Tibial nerve (tissue), 4 donors: Measurements from ENCODE around the gene AMBRA1. TPM values are rescaled to one million over a fixed set of nuclear protein-coding genes. Genes with fewer than 3 reads are reported as not detected.
A peak's percentile ranks its signal among the peaks of the same experiment; 100 is the strongest.

Experiments
- DNase-seq, 2 donors: peaks; one replicate each; pipeline ENCODE4 v3.0.0-alpha.2; 2019; ENCODE audit warnings: low spot score in 2 of 2
- H3K27ac ChIP-seq, 4 donors: fragments of 200-600 bp; sonication (generic) in 3 of 4; one replicate each; pipeline ENCODE4 v1.5.1; 2017 to 2019; ENCODE audit warnings: mild to moderate bottlenecking in 1 of 4
- H3K27me3 ChIP-seq, 2 donors: fragments of 200-600 bp; sonication (generic) in 1 of 2; one replicate each; pipeline versions ENCODE4 v1.5.1 to v1.6.0; 2017 to 2019
- H3K36me3 ChIP-seq, 3 donors: fragments of 200-600 bp; sonication (generic); one replicate each; pipeline ENCODE4 v1.5.1; 2018 to 2019
- H3K4me1 ChIP-seq, 4 donors: fragments of 200-600 bp; sonication (generic) in 3 of 4; one replicate each; pipeline ENCODE4 v1.5.1; 2017 to 2019
- H3K4me3 ChIP-seq, 4 donors: fragments of 200-600 bp; sonication (generic) in 3 of 4; one replicate each; pipeline ENCODE4 v1.5.1; 2017 to 2019; ENCODE audit warnings: mild to moderate bottlenecking in 1 of 4, moderate library complexity in 1 of 4
- H3K9me3 ChIP-seq, 4 donors: fragments of 200-600 bp; sonication (generic) in 3 of 4; one replicate each; pipeline ENCODE4 v1.5.1; 2017 to 2019
- EP300 ChIP-seq, 2 donors: sonication (generic); formaldehyde crosslinking; IDR thresholded peaks; one replicate each; pipeline ENCODE4 v1.6.1; 2017; ENCODE audit warnings: antibody characterized with exemption in 2 of 2, mild to moderate bottlenecking in 1 of 2
- POLR2A ChIP-seq, 2 donors: fragments of 450-650 bp; IDR thresholded peaks; one replicate each; pipeline ENCODE4 v1.6.1; 2017; ENCODE audit warnings: antibody characterized with exemption in 2 of 2, mild to moderate bottlenecking in 2 of 2, moderate library complexity in 2 of 2
- WGBS, 2 donors: methylation state at CpG; one replicate each; pipeline ENCODE4 v1.1.5; 2018; 5-methylcytosine and 5-hydroxymethylcytosine counted together
- total RNA-seq, 4 donors: library from RNA; depleted of rRNA; stranded (reverse); fragments of >200 nt; gene quantifications; one replicate each; pipeline ENCODE4 v1.1.0, GENCODE V29; 2016
- TF ChIP-seq, protein P1 (sequence below), 5 experiments: fragments of 200-600 bp in 3 of 5; fragments of 450-650 bp in 2 of 5; sonication (generic) in 3 of 5; IDR thresholded peaks; one replicate each; pipeline ENCODE4 v1.5.1; 2016 to 2019; ENCODE audit warnings: antibody characterized with exemption in 5 of 5, mild to moderate bottlenecking in 3 of 5, moderate library complexity in 2 of 5

Gene AMBRA1
- total RNA-seq, 4 donors from 2014 or later: 31.0 to 43.7 (median 35.8) TPM

- peaks cover 0 to 85% (median 0%) of the 10 kb centered on the region in 3 donors for H3K36me3 ChIP-seq
- H3K4me1 ChIP-seq: peaks cover 0 to 26% (median 2%) of the 10 kb centered on the region in 4 donors
- H3K27me3 ChIP-seq: no peaks in the 10 kb centered on the region
Observed at GRCh38 chr11:46625406-46625805, 31.6 kb upstream of the AMBRA1 start.

GRCh38 chr11:46618837-46619236 is 25.0 kb upstream of the AMBRA1 start:
- Histone ChIP-seq H3K4me1 (peaks cover 0 to 60% (median 18%) of the 10 kb centered on the region in 4 donors), H3K27me3 (no peaks in the 10 kb centered on the region), H3K27ac (peak overlapping the region in 1 of 4 donors; percentile 97), H3K36me3 (peaks cover 0 to 42% (median 0%) of the 10 kb centered on the region in 3 donors), H3K9me3 (no peaks in the 10 kb centered on the region), H3K4me3 (peak overlapping the region; percentile 83 to 98 (median 92))
- 68 to 72% methylated on average over 6 of the region's 6 CpGs for WGBS, 2 donors
- DNase-seq: no peak
- TF ChIP-seq POLR2A (IDR thresholded peaks at IDR 0.05) (no peak), EP300 (IDR thresholded peaks at IDR 0.05) (no peak)
- TF ChIP-seq, protein P1, sequence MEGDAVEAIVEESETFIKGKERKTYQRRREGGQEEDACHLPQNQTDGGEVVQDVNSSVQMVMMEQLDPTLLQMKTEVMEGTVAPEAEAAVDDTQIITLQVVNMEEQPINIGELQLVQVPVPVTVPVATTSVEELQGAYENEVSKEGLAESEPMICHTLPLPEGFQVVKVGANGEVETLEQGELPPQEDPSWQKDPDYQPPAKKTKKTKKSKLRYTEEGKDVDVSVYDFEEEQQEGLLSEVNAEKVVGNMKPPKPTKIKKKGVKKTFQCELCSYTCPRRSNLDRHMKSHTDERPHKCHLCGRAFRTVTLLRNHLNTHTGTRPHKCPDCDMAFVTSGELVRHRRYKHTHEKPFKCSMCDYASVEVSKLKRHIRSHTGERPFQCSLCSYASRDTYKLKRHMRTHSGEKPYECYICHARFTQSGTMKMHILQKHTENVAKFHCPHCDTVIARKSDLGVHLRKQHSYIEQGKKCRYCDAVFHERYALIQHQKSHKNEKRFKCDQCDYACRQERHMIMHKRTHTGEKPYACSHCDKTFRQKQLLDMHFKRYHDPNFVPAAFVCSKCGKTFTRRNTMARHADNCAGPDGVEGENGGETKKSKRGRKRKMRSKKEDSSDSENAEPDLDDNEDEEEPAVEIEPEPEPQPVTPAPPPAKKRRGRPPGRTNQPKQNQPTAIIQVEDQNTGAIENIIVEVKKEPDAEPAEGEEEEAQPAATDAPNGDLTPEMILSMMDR (IDR thresholded peaks at IDR 0.05): no peak

More at GRCh38 chr11:46625406-46625805, 31.6 kb upstream of the AMBRA1 start:
- WGBS, 2 donors: 91% methylated on average over 3 of the region's 3 CpGs
- TF ChIP-seq, protein P1 (IDR thresholded peaks at IDR 0.05): no peak
- TF ChIP-seq POLR2A (IDR thresholded peaks at IDR 0.05) (no peak), EP300 (IDR thresholded peaks at IDR 0.05) (no peak)
- no peaks in the 10 kb centered on the region for H3K9me3 ChIP-seq
- no peak for DNase-seq
- H3K27ac ChIP-seq: no peak overlapping the region
- no peak overlapping the region for H3K4me3 ChIP-seq

GRCh38 chr11:46617972-46618314 is 24.1 kb upstream of the AMBRA1 start:
- Histone ChIP-seq H3K27me3 (no peaks in the 10 kb centered on the region), H3K9me3 (no peaks in the 10 kb centered on the region), H3K4me3 (peak overlapping the region; percentile 83 to 98 (median 92)), H3K4me1 (peaks cover 0 to 60% (median 18%) of the 10 kb centered on the region in 4 donors), H3K27ac (peak overlapping the region; percentile 92 to 99 (median 96)), H3K36me3 (peaks cover 0 to 35% (median 0%) of the 10 kb centered on the region in 3 donors)
- no peak for TF ChIP-seq EP300 (IDR thresholded peaks at IDR 0.05)
- TF ChIP-seq, protein P1 (IDR thresholded peaks at IDR 0.05): no peak
- no peak for TF ChIP-seq POLR2A (IDR thresholded peaks at IDR 0.05)
- 3 to 4% methylated on average over 8 to 9 of the region's 9 CpGs for WGBS, 2 donors
- DNase-seq: no peak

GRCh38 chr11:46617134-46617971 is 23.5 kb upstream of the AMBRA1 start, which contains the start of the genes ATG13 and HARBI1:
TSS of gene ATG13 (plus strand) at chr11:46617553. CDS start at chr11:46644292, 26,739 bp downstream.
TSS of gene HARBI1 (minus strand) at chr11:46617227. CDS start at chr11:46616237, 990 bp downstream.
- WGBS, 2 donors: 0 to 1% methylated on average over 46 to 72 of the region's 72 CpGs
- Histone ChIP-seq H3K27ac (peak within 1 kb of the TSS; percentile 92 to 99 (median 96)), H3K27me3 (no peaks in the 10 kb centered on the region), H3K4me1 (peaks cover 0 to 56% (median 18%) of the 10 kb centered on the region in 4 donors), H3K9me3 (no peaks in the 10 kb centered on the region), H3K36me3 (peaks cover 0 to 29% (median 0%) of the 10 kb centered on the region in 3 donors), H3K4me3 (peak within 1 kb of the TSS; percentile 83 to 98 (median 92))
- peak; percentile 73 to 82 for DNase-seq
- TF ChIP-seq POLR2A (IDR thresholded peaks at IDR 0.05) (peak in 1 of 2 donors; percentile 39), EP300 (IDR thresholded peaks at IDR 0.05) (peak in 1 of 2 donors; percentile 75)
- TF ChIP-seq, protein P1 (IDR thresholded peaks at IDR 0.05): peak; percentile 70 to 85 (median 81)
